Keratinocyte (primary cell): ENCODE data around the gene DEPP1.

Experiments
- EZH2 ChIP-seq: IDR thresholded peaks from one replicate; pipeline ENCODE4 v1.6.1; 2012; ENCODE audit warnings: inconsistent platforms, mild to moderate bottlenecking, low read length, moderate library complexity
- TF ChIP-seq, protein P1 (sequence below), 3 experiments: IDR thresholded peaks in 1 of 3; conservative IDR thresholded peaks in 1 of 3; optimal IDR thresholded peaks in 1 of 3; 2 replicates in 2 of 3; 3 replicates in 1 of 3; pipeline versions ENCODE3 to v1.5.1; 2011; ENCODE audit warnings: low read length in 3 of 3, mild to moderate bottlenecking in 3 of 3, moderate library complexity in 2 of 3, control low read depth in 1 of 3, inconsistent platforms in 1 of 3; ENCODE audit not compliant: insufficient read depth in 2 of 3; ENCODE audit errors: extremely low read depth in 1 of 3

GRCh38 chr10:44986670-44987069 lies 8.1 kb upstream of the DEPP1 start:
- TF ChIP-seq, protein P1, sequence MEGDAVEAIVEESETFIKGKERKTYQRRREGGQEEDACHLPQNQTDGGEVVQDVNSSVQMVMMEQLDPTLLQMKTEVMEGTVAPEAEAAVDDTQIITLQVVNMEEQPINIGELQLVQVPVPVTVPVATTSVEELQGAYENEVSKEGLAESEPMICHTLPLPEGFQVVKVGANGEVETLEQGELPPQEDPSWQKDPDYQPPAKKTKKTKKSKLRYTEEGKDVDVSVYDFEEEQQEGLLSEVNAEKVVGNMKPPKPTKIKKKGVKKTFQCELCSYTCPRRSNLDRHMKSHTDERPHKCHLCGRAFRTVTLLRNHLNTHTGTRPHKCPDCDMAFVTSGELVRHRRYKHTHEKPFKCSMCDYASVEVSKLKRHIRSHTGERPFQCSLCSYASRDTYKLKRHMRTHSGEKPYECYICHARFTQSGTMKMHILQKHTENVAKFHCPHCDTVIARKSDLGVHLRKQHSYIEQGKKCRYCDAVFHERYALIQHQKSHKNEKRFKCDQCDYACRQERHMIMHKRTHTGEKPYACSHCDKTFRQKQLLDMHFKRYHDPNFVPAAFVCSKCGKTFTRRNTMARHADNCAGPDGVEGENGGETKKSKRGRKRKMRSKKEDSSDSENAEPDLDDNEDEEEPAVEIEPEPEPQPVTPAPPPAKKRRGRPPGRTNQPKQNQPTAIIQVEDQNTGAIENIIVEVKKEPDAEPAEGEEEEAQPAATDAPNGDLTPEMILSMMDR (optimal IDR thresholded peaks at IDR 0.05 in 1 of 3, IDR thresholded peaks at IDR 0.05 in 1 of 3, conservative IDR thresholded peaks at IDR 0.05 in 1 of 3; ENCODE audit: extremely low read depth in 1 of 3, insufficient read depth in 2 of 3, low read length in 3 of 3), result no peak
- TF ChIP-seq EZH2, result no peak
